CD14-positive monocyte (primary cell): Measurements from ENCODE around the gene GPR137B. TPM values are rescaled to one million over a fixed set of nuclear protein-coding genes. Genes with fewer than 3 reads are reported as not detected.

ENCODE experiments used
- DNase-seq, 3 donors: peaks; one replicate each; pipeline ENCODE4 v3.0.0-alpha.2; 2011 to 2022
- H2AFZ ChIP-seq: 2 replicates; pipeline ENCODE4 v1.6.0; 2012; ENCODE audit warnings: mild to moderate bottlenecking, low read depth, low read length, inconsistent platforms; ENCODE audit not compliant: insufficient read depth, poor library complexity, severe bottlenecking
- H3K27ac ChIP-seq, 2 donors: 1 replicate in 1 of 2; 2 replicates in 1 of 2; pipeline ENCODE4 v1.5.1; 2012 to 2013; ENCODE audit warnings: low read length in 2 of 2, control low read depth in 1 of 2, inconsistent platforms in 1 of 2, low read depth in 1 of 2, mild to moderate bottlenecking in 1 of 2
- H3K27me3 ChIP-seq, 2 donors: one replicate each; pipeline versions ENCODE4 v1.6.0 to v1.6.1; 2011 to 2013; ENCODE audit warnings: low read length in 2 of 2; ENCODE audit not compliant: control insufficient read depth in 2 of 2, insufficient read depth in 2 of 2
- H3K36me3 ChIP-seq, 2 donors: replicated peaks in 1 of 2; 1 replicate in 1 of 2; 2 replicates in 1 of 2; pipeline versions ENCODE4 v1.5.1 to v1.6.1; 2012 to 2013; ENCODE audit warnings: low read length in 2 of 2, control low read depth in 1 of 2, inconsistent platforms in 1 of 2, mild to moderate bottlenecking in 1 of 2; ENCODE audit not compliant: insufficient read depth in 2 of 2, control insufficient read depth in 1 of 2
- H3K4me1 ChIP-seq, 2 donors: 1 replicate in 1 of 2; 2 replicates in 1 of 2; pipeline versions ENCODE4 v1.5.1 to v1.6.1; 2012 to 2013; ENCODE audit warnings: low read length in 2 of 2, control low read depth in 1 of 2, inconsistent platforms in 1 of 2, mild to moderate bottlenecking in 1 of 2, moderate library complexity in 1 of 2; ENCODE audit not compliant: insufficient read depth in 2 of 2, control insufficient read depth in 1 of 2
- H3K4me2 ChIP-seq: replicated peaks from 2 replicates; pipeline ENCODE3; 2012; ENCODE audit warnings: low read length, moderate library complexity, mild to moderate bottlenecking; ENCODE audit not compliant: poor library complexity, severe bottlenecking; ENCODE audit errors: extremely low read depth
- H3K4me3 ChIP-seq, 3 experiments: fragments of 200-600 bp in 1 of 3; sonication (generic) in 1 of 3; replicated peaks in 1 of 3; 1 replicate in 2 of 3; 2 replicates in 1 of 3; pipeline ENCODE4 v1.5.1; 2011 to 2013; ENCODE audit warnings: low read length in 3 of 3, mild to moderate bottlenecking in 3 of 3, control low read depth in 2 of 3, low read depth in 2 of 3, inconsistent platforms in 1 of 3, moderate library complexity in 1 of 3
- H3K79me2 ChIP-seq: 2 replicates; pipeline ENCODE4 v1.6.0; 2012; ENCODE audit warnings: mild to moderate bottlenecking, control low read depth, inconsistent platforms, low read length, moderate library complexity; ENCODE audit not compliant: insufficient read depth
- H3K9ac ChIP-seq: 2 replicates; pipeline ENCODE4 v1.6.0; 2017; ENCODE audit warnings: low read length, mild to moderate bottlenecking; ENCODE audit not compliant: insufficient read depth, poor library complexity, severe bottlenecking
- H3K9me3 ChIP-seq, 2 donors: replicated peaks in 1 of 2; 1 replicate in 1 of 2; 2 replicates in 1 of 2; pipeline versions ENCODE4 v1.5.1 to v1.6.1; 2012 to 2013; ENCODE audit warnings: low read length in 2 of 2, control low read depth in 1 of 2; ENCODE audit not compliant: control insufficient read depth in 1 of 2, insufficient read depth in 1 of 2
- H4K20me1 ChIP-seq: 2 replicates; pipeline ENCODE4 v1.6.0; 2012; ENCODE audit warnings: mild to moderate bottlenecking, low read length, control low read depth, moderate library complexity; ENCODE audit not compliant: insufficient read depth
- H3K27ac Mint-ChIP-seq, 7 donors: one replicate each; pipeline ENCODE4 v1.8.0; 2020; ENCODE audit warnings: mild to moderate bottlenecking in 7 of 7, mixed read lengths in 7 of 7, moderate library complexity in 6 of 7, inconsistent platforms in 2 of 7
- H3K27me3 Mint-ChIP-seq, 3 donors: one replicate each; pipeline ENCODE4 v1.8.0; 2021 to 2022; ENCODE audit warnings: low read depth in 3 of 3, mild to moderate bottlenecking in 3 of 3, mixed read lengths in 3 of 3, moderate library complexity in 3 of 3, inconsistent platforms in 1 of 3
- H3K36me3 Mint-ChIP-seq, 2 donors: one replicate each; pipeline ENCODE4 v1.8.0; 2020; ENCODE audit warnings: mixed read lengths in 2 of 2, inconsistent platforms in 1 of 2, mild to moderate bottlenecking in 1 of 2
- H3K4me1 Mint-ChIP-seq: one replicate; pipeline ENCODE4 v1.8.0; 2020; ENCODE audit warnings: mild to moderate bottlenecking, mixed read lengths
- H3K4me3 Mint-ChIP-seq, 2 donors: one replicate each; pipeline ENCODE4 v1.8.0; 2020; ENCODE audit warnings: mild to moderate bottlenecking in 2 of 2, mixed read lengths in 2 of 2, moderate library complexity in 1 of 2
- H3K9me3 Mint-ChIP-seq, 7 donors: one replicate each; pipeline ENCODE4 v1.8.0; 2020 to 2022; ENCODE audit warnings: mixed read lengths in 7 of 7, mild to moderate bottlenecking in 6 of 7, moderate library complexity in 6 of 7, inconsistent platforms in 2 of 7
- WGBS: methylation state at CpG from one replicate; pipeline ENCODE4 v1.1.5; 2013; ENCODE audit warnings: missing lambda C conversion rate; ENCODE audit not compliant: insufficient coverage; 5-methylcytosine and 5-hydroxymethylcytosine counted together
- intact Hi-C, 2 donors: fragments of 100-400 bp; cut with micrococcal nuclease; formaldehyde crosslinking; loops; one replicate each; pipeline versions ENCODE4 v1.15.0 to v1.15.1; 2023
- polyA plus RNA-seq, 3 donors: library from polyadenylated mRNA; depleted of rRNA in 1 of 3; unstranded in 2 of 3; stranded (reverse) in 1 of 3; fragments of 300-500 nt in 2 of 3; fragments of >200 nt in 1 of 3; fragmentation: Illumina TruSeq in 2 of 3; gene quantifications; 1 replicate in 2 of 3; 2 replicates in 1 of 3; pipeline ENCODE4 v1.2.3, GENCODE V29; 2012 to 2021
- TF ChIP-seq, protein P1 (sequence below): fragments of 200-600 bp; IDR thresholded peaks from one replicate; pipeline ENCODE4 v1.8.0; 2022; ENCODE audit warnings: antibody characterized with exemption, mild to moderate bottlenecking

Gene GPR137B
- polyA plus RNA-seq, 3 donors = 7.5 to 10.8 (median 8.7) TPM

- no peak overlapping the region for H2AFZ ChIP-seq
- no peaks in the 10 kb centered on the region for H3K9me3 Mint-ChIP-seq
- no peak overlapping the region for H3K4me3 Mint-ChIP-seq
These were observed 96.8 kb downstream of the GPR137B start for GRCh38 chr1:236239092-236239585.

DNA sequence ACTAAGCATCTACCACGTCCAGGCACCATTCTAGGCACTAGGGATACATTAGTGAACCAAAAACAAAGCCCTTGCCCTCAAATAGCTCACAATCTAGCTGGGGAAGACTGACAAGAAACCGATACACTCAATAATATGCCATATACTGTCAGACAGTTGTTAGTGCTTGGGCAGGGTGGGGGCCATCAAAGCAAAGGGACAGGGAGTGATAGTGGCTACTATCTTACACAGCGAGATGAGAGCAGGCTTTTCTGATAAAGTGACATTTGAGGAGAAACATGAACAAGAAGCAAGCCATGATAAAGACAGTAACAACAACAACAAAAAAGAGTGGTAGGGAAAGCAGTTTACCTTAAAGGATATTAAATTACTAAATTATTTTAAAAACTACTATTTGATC is 98.3 kb downstream of the GPR137B start:
- H3K27me3 Mint-ChIP-seq = peaks cover 0 to 2% (median 0%) of the 10 kb centered on the region in 3 donors
- H3K36me3 Mint-ChIP-seq = peaks cover 13 to 24% of the 10 kb centered on the region in 2 donors
- H3K9ac ChIP-seq = no peak overlapping the region
- H2AFZ ChIP-seq = no peak overlapping the region
- TF ChIP-seq, protein P1, sequence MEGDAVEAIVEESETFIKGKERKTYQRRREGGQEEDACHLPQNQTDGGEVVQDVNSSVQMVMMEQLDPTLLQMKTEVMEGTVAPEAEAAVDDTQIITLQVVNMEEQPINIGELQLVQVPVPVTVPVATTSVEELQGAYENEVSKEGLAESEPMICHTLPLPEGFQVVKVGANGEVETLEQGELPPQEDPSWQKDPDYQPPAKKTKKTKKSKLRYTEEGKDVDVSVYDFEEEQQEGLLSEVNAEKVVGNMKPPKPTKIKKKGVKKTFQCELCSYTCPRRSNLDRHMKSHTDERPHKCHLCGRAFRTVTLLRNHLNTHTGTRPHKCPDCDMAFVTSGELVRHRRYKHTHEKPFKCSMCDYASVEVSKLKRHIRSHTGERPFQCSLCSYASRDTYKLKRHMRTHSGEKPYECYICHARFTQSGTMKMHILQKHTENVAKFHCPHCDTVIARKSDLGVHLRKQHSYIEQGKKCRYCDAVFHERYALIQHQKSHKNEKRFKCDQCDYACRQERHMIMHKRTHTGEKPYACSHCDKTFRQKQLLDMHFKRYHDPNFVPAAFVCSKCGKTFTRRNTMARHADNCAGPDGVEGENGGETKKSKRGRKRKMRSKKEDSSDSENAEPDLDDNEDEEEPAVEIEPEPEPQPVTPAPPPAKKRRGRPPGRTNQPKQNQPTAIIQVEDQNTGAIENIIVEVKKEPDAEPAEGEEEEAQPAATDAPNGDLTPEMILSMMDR = no peak
- no peak overlapping the region for H3K4me3 ChIP-seq
- DNase-seq = no peak
- H3K27ac ChIP-seq = no peak overlapping the region
- no peak overlapping the region for H3K27ac Mint-ChIP-seq
- intact Hi-C loops = no loop called here
- H3K9me3 ChIP-seq = no peaks in the 10 kb centered on the region
- WGBS = 100% methylated on average over 1 of the region's 3 CpGs
- H3K36me3 ChIP-seq = peaks cover 7 to 10% of the 10 kb centered on the region in 2 donors
- H3K27me3 ChIP-seq = no peaks in the 10 kb centered on the region
- H3K9me3 Mint-ChIP-seq = no peaks in the 10 kb centered on the region
- H3K4me3 Mint-ChIP-seq = no peak overlapping the region
- no peak overlapping the region for H3K4me2 ChIP-seq
- H3K4me1 ChIP-seq = no peaks in the 10 kb centered on the region
- H4K20me1 ChIP-seq = no peaks in the 10 kb centered on the region
- no peaks in the 10 kb centered on the region for H3K79me2 ChIP-seq
- no peaks in the 10 kb centered on the region for H3K4me1 Mint-ChIP-seq

More at GRCh38 chr1:236239092-236239585, 96.8 kb downstream of the GPR137B start:
- Histone ChIP-seq H3K4me3 (no peak overlapping the region), H3K4me1 (no peaks in the 10 kb centered on the region), H3K9ac (no peak overlapping the region), H3K27ac (no peak overlapping the region), H3K9me3 (no peaks in the 10 kb centered on the region), H3K36me3 (peaks cover 10 to 19% of the 10 kb centered on the region in 2 donors), H3K79me2 (no peaks in the 10 kb centered on the region), H3K27me3 (no peaks in the 10 kb centered on the region), H3K4me2 (no peak overlapping the region), H4K20me1 (no peaks in the 10 kb centered on the region)
- H3K27me3 Mint-ChIP-seq = peaks cover 0 to 2% (median 0%) of the 10 kb centered on the region in 3 donors
- H3K36me3 Mint-ChIP-seq = peaks cover 15 to 27% of the 10 kb centered on the region in 2 donors
- WGBS = 100% methylated on average over 1 of the region's 1 CpG
- TF ChIP-seq, protein P1 = no peak
- intact Hi-C loops = no loop called here
- DNase-seq = no peak
- H3K4me1 Mint-ChIP-seq = no peaks in the 10 kb centered on the region
- no peak overlapping the region for H3K27ac Mint-ChIP-seq
